Mesenchymal stem cell (in vitro differentiated cells and primary cell): ENCODE measurements around the gene CSH2.
"Not testable (repeated sequence)": the region's sequence is repeated elsewhere in the genome, so short reads cannot be mapped to it uniquely, and the experiment has no call there.

ENCODE experiments used
- DNase-seq: peaks from one replicate; pipeline ENCODE4 v3.0.0-alpha.2; 2013
- H2AFZ ChIP-seq: one replicate; pipeline ENCODE4 v1.6.1; 2013; ENCODE audit warnings: low read depth, mild to moderate bottlenecking, control low read depth, inconsistent platforms, low read length, moderate library complexity
- H2AK5ac ChIP-seq: 2 replicates; pipeline ENCODE4 v1.6.1; 2013; ENCODE audit warnings: low read length, moderate library complexity, mild to moderate bottlenecking, inconsistent platforms; ENCODE audit not compliant: severe bottlenecking
- H2BK120ac ChIP-seq: one replicate; pipeline ENCODE4 v1.6.1; 2013; ENCODE audit warnings: low read depth, mild to moderate bottlenecking, inconsistent platforms, low read length, moderate library complexity
- H2BK12ac ChIP-seq, 2 experiments: one replicate each; pipeline ENCODE4 v1.6.1; 2013; ENCODE audit warnings: inconsistent platforms in 2 of 2, low read length in 2 of 2, mild to moderate bottlenecking in 2 of 2, moderate library complexity in 2 of 2, control low read depth in 1 of 2
- H2BK15ac ChIP-seq: one replicate; pipeline ENCODE4 v1.6.1; 2013; ENCODE audit warnings: mild to moderate bottlenecking, low read depth, inconsistent platforms; ENCODE audit not compliant: poor library complexity, severe bottlenecking
- H2BK5ac ChIP-seq: 2 replicates; pipeline ENCODE4 v1.6.1; 2013; ENCODE audit warnings: low read depth, mild to moderate bottlenecking, low read length, control low read depth, inconsistent platforms; ENCODE audit not compliant: poor library complexity, severe bottlenecking
- H3K14ac ChIP-seq, 2 experiments: one replicate each; pipeline ENCODE4 v1.6.1; 2013; ENCODE audit warnings: inconsistent platforms in 2 of 2, low read length in 2 of 2, control low read depth in 1 of 2, mild to moderate bottlenecking in 1 of 2, moderate library complexity in 1 of 2
- H3K18ac ChIP-seq, 2 experiments: one replicate each; pipeline ENCODE4 v1.6.1; 2013; ENCODE audit warnings: inconsistent platforms in 2 of 2, low read length in 2 of 2, control low read depth in 1 of 2, low read depth in 1 of 2, mild to moderate bottlenecking in 1 of 2
- H3K23ac ChIP-seq, 2 experiments: one replicate each; pipeline ENCODE4 v1.6.1; 2013; ENCODE audit warnings: inconsistent platforms in 2 of 2, low read length in 2 of 2, mild to moderate bottlenecking in 2 of 2, moderate library complexity in 2 of 2, control low read depth in 1 of 2
- H3K27ac ChIP-seq: 2 replicates; pipeline ENCODE4 v1.5.1; 2013; ENCODE audit warnings: mild to moderate bottlenecking, moderate library complexity, low read length, control low read depth, inconsistent platforms; ENCODE audit not compliant: poor library complexity, severe bottlenecking
- H3K27me3 ChIP-seq, 2 experiments: 2 replicates each; pipeline versions ENCODE4 v1.6.1 to v1.7.0; 2013; ENCODE audit warnings: low read length in 2 of 2, mild to moderate bottlenecking in 2 of 2, moderate library complexity in 2 of 2, control low read depth in 1 of 2, inconsistent platforms in 1 of 2; ENCODE audit not compliant: control insufficient read depth in 1 of 2, insufficient read depth in 1 of 2
- H3K36me3 ChIP-seq, 2 experiments: 2 replicates each; pipeline versions ENCODE4 v1.6.1 to v1.7.0; 2013; ENCODE audit warnings: low read length in 2 of 2, control low read depth in 1 of 2, inconsistent platforms in 1 of 2, low read depth in 1 of 2, mild to moderate bottlenecking in 1 of 2; ENCODE audit not compliant: insufficient read depth in 2 of 2, control insufficient read depth in 1 of 2
- H3K4ac ChIP-seq, 2 experiments: one replicate each; pipeline ENCODE4 v1.6.1; 2013; ENCODE audit warnings: inconsistent platforms in 2 of 2, low read length in 2 of 2, mild to moderate bottlenecking in 2 of 2, moderate library complexity in 2 of 2, control low read depth in 1 of 2, low read depth in 1 of 2
- H3K4me1 ChIP-seq: 2 replicates; pipeline ENCODE4 v1.6.1; 2013; ENCODE audit warnings: low read depth, low read length, control low read depth; ENCODE audit not compliant: control insufficient read depth, insufficient read depth
- H3K4me2 ChIP-seq: 2 replicates; pipeline ENCODE4 v1.6.1; 2013; ENCODE audit warnings: low read length, mild to moderate bottlenecking, inconsistent platforms; ENCODE audit not compliant: poor library complexity, severe bottlenecking
- H3K4me3 ChIP-seq, 2 experiments: 2 replicates each; pipeline versions ENCODE4 v1.5.1 to v1.7.0; 2013; ENCODE audit warnings: low read length in 2 of 2, mild to moderate bottlenecking in 2 of 2, control low read depth in 1 of 2, low read depth in 1 of 2; ENCODE audit not compliant: insufficient read depth in 1 of 2
- H3K79me1 ChIP-seq: replicated peaks from 2 replicates; pipeline ENCODE4 v1.6.1; 2013; ENCODE audit warnings: mild to moderate bottlenecking, control low read depth, low read length, inconsistent platforms; ENCODE audit not compliant: poor library complexity, severe bottlenecking
- H3K9ac ChIP-seq: 2 replicates; pipeline ENCODE4 v1.7.0; 2013; ENCODE audit warnings: mild to moderate bottlenecking, low read length, moderate library complexity
- H3K9me3 ChIP-seq: 2 replicates; pipeline ENCODE4 v1.7.0; 2013; ENCODE audit warnings: mild to moderate bottlenecking, low read length; ENCODE audit not compliant: control insufficient read depth
- H4K8ac ChIP-seq: one replicate; pipeline ENCODE4 v1.6.1; 2013; ENCODE audit warnings: inconsistent platforms, mild to moderate bottlenecking, low read length, moderate library complexity
- H4K91ac ChIP-seq: one replicate; pipeline ENCODE4 v1.6.1; 2013; ENCODE audit warnings: mild to moderate bottlenecking, low read length, inconsistent platforms
- WGBS: methylation state at CpG from one replicate; pipeline ENCODE4 v1.1.7; 2013; ENCODE audit warnings: mixed read lengths; 5-methylcytosine and 5-hydroxymethylcytosine counted together

CSH2 gene

DNA sequence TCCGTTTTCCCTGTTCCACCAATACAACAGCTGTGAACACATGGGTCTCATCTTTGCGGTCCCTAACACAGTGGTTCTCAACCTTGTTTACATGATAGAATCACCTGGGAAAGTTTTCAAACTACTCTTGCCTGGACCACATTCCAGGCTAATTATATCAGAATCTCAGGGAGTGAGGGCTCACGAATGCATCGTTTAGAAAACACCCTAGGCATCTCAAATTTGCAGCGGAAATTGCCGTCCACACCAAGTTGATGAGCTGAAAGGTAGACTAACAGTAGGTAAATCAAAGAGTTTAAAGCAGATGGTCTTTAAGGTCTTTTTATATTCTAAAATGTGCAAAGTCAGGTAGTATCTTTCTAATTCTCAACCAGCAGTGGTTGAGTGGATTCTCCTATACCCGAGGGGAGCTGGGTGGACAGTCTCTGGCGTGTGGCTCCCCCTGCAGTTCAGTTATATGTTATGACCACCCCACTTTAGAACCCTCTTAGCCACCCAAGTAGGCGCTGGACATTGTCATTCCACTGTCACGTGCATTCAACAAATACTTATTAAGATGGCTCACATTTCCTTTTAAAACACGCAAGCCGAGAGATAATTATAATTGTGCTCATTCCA is 33.8 kb upstream of the CSH2 start:
- H2AFZ ChIP-seq, H4K91ac ChIP-seq, H3K9ac ChIP-seq, H3K14ac ChIP-seq, H3K4me3 ChIP-seq, H3K4me2 ChIP-seq, H3K79me1 ChIP-seq, H3K36me3 ChIP-seq, H2BK5ac ChIP-seq, H3K18ac ChIP-seq, H3K27ac ChIP-seq, H2AK5ac ChIP-seq, H2BK12ac ChIP-seq, H2BK15ac ChIP-seq, H3K4me1 ChIP-seq, H3K4ac ChIP-seq, H3K23ac ChIP-seq, H3K9me3 ChIP-seq, H2BK120ac ChIP-seq, H4K8ac ChIP-seq: not testable (repeated sequence)
- DNase-seq = peak; percentile 18
- 57% methylated on average over 6 of the region's 12 CpGs for WGBS
- peaks cover 29 to 41% of the 10 kb centered on the region in 2 experiments for H3K27me3 ChIP-seq

DNA sequence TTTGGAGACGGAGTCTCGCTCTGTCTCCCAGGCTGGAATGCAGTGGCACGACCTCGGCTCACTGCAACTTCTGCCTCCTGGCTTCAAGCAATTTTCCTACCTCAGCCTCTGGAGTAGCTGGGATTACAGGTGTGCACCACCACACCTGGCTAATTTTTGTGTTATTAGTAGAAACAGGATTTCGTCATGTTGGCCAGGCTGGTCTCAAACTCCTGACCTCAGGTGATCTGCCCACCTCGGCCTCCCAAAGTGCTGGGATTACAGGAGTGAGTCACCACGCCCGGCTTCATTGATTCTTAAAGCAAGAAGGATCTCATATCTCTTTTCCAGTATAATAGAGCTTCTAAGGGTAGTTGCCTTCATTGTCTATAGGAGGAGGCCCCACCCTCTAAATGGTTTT is 31.3 kb upstream of the CSH2 start:
- H2AFZ ChIP-seq, H3K36me3 ChIP-seq, H3K23ac ChIP-seq, H2AK5ac ChIP-seq, H3K14ac ChIP-seq, H3K4ac ChIP-seq, H4K8ac ChIP-seq, H4K91ac ChIP-seq, DNase-seq, H3K79me1 ChIP-seq, H2BK120ac ChIP-seq, H3K27ac ChIP-seq, H3K4me1 ChIP-seq, H2BK12ac ChIP-seq, H3K9me3 ChIP-seq, H2BK5ac ChIP-seq, H3K9ac ChIP-seq, H3K18ac ChIP-seq, H3K4me3 ChIP-seq, H2BK15ac ChIP-seq, H3K4me2 ChIP-seq: not testable (repeated sequence)
- WGBS = 78% methylated on average over 7 of the region's 8 CpGs
- H3K27me3 ChIP-seq = peaks cover 21 to 29% of the 10 kb centered on the region in 2 experiments

DNA sequence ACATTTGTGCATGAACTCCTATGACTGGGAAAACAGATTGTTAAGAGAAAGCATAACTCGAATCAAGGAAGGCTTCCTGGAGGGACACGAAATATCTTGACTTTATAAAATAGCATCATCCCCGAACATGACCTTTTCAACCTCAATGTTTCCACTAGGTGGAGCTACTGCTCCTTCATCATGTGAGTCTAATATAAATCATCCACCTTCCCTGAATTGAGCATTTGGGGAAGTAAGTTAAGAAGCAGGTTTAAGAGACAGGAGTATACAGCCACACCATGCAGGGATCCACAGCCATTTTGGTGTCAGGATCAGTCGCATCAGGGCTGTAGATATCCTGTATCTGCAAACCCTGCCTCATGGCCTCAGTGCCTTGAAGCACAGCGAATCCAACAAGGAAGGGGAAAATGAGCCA is 30.3 kb upstream of the CSH2 start:
- DNase-seq = not testable (repeated sequence)

DNA sequence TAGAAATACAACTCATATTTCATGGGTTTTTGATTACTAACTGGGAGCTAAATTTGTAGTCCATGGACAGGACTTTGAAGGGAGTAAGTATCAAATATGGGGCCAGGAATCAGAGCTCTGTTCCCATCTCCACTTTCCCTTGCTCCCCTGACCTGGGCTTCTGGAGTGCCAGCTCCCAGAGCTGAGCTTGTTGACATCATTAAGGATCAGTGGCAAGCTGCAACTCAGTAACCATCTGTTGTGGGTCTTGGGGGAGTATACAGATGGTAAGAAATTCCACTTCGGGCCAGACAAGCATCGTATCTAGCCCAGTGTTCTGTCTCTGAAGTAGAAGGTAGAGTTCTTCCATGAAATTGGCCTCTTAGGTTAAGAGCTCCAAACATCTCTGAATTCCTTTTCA is 28.5 kb upstream of the CSH2 start:
- not testable (repeated sequence) for H3K4me3 ChIP-seq, H3K9ac ChIP-seq, H3K79me1 ChIP-seq, H2BK12ac ChIP-seq, DNase-seq, H3K27ac ChIP-seq, H4K8ac ChIP-seq, H2BK5ac ChIP-seq, H2BK120ac ChIP-seq, H3K36me3 ChIP-seq, H2BK15ac ChIP-seq, H3K4me2 ChIP-seq, H2AK5ac ChIP-seq, H3K18ac ChIP-seq, H3K4ac ChIP-seq, H3K23ac ChIP-seq, H3K14ac ChIP-seq, H2AFZ ChIP-seq, H3K4me1 ChIP-seq, H4K91ac ChIP-seq, H3K9me3 ChIP-seq
- H3K27me3 ChIP-seq = peaks cover 18 to 22% of the 10 kb centered on the region in 2 experiments
- WGBS = 90% methylated on average over 2 of the region's 2 CpGs

More for the DNA sequence above, 30.3 kb upstream of the CSH2 start:
- H3K9ac ChIP-seq, H3K27ac ChIP-seq, H3K4ac ChIP-seq, H2BK5ac ChIP-seq, H3K79me1 ChIP-seq, H2AK5ac ChIP-seq, H3K4me1 ChIP-seq, H2BK120ac ChIP-seq, H3K4me2 ChIP-seq, H3K36me3 ChIP-seq, H3K18ac ChIP-seq, H3K9me3 ChIP-seq, H3K14ac ChIP-seq, H2BK12ac ChIP-seq, H3K4me3 ChIP-seq, H3K23ac ChIP-seq, H2BK15ac ChIP-seq, H4K91ac ChIP-seq, H2AFZ ChIP-seq, H4K8ac ChIP-seq: not testable (repeated sequence)
- WGBS = 88% methylated on average over 2 of the region's 5 CpGs
- peaks cover 25 to 26% of the 10 kb centered on the region in 2 experiments for H3K27me3 ChIP-seq
